Measurements from ENCODE around the gene GYPA.
"Not testable (repeated sequence)": the region's sequence is repeated elsewhere in the genome, so short reads cannot be mapped to it uniquely, and the experiment has no call there.

GYPA gene

GRCh38 chr4:144113546-144113945 is 27.0 kb downstream of the GYPA start:
- Histone ChIP-seq H3K4me2 (no peak overlapping the region), H4K20me1 (ENCODE audit: insufficient read depth) (no peaks in the 10 kb centered on the region), H3K36me3 (ENCODE audit: insufficient read depth) (no peaks in the 10 kb centered on the region), H3K27ac (no peak overlapping the region), H3K79me2 (ENCODE audit: insufficient read depth, low read depth) (no peaks in the 10 kb centered on the region), H2AFZ (ENCODE audit: low read depth) (no peak overlapping the region), H3K4me1 (ENCODE audit: low read depth, poor library complexity, severe bottlenecking) (peaks cover 10% of the 10 kb centered on the region), H3K4me3 (IDR thresholded peaks at IDR 0.05; ENCODE audit: insufficient read depth, low read depth, low read length) (no peak overlapping the region), H3K9ac (no peak overlapping the region), H3K27me3 (ENCODE audit: insufficient read depth, low read depth) (no peaks in the 10 kb centered on the region)
- no peak for TF ChIP-seq CTCF (conservative IDR thresholded peaks at IDR 0.05; ENCODE audit: low read depth, low read length)

- Histone ChIP-seq H3K4me2 (no peak overlapping the region), H3K36me3 (ENCODE audit: insufficient read depth) (no peaks in the 10 kb centered on the region), H3K27ac (no peak overlapping the region), H3K27me3 (ENCODE audit: insufficient read depth, low read depth) (no peaks in the 10 kb centered on the region), H4K20me1 (ENCODE audit: insufficient read depth) (no peaks in the 10 kb centered on the region), H3K4me1 (ENCODE audit: low read depth, poor library complexity, severe bottlenecking) (no peaks in the 10 kb centered on the region), H3K4me3 (IDR thresholded peaks at IDR 0.05; ENCODE audit: insufficient read depth, low read depth, low read length) (no peak overlapping the region), H2AFZ (ENCODE audit: low read depth) (no peak overlapping the region), H3K9ac (no peak overlapping the region), H3K79me2 (ENCODE audit: insufficient read depth, low read depth) (no peaks in the 10 kb centered on the region)
- TF ChIP-seq CTCF (conservative IDR thresholded peaks at IDR 0.05; ENCODE audit: low read depth, low read length) = no peak
Observed at GRCh38 chr4:144104509-144105130, 35.9 kb downstream of the GYPA start.

DNA sequence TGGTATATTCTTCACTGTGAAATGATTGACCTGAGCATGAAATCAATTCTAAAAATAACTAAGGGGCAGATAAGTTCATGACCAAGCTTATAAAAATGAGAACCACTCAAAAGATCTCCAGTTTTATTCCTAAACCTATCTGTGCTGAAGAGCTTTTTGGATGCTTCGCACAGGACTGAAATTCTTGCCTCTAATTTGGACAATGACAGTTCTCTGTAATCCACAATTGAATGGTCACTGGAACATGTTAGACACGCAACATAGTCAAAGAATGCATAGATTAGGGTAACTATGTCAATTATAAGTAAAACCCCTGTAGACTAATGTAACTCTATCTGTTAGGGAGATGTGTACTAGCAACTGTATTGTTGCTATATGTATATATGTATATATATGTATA is 42.7 kb downstream of the GYPA start:
- not testable (repeated sequence) for H3K27me3 ChIP-seq (ENCODE audit: insufficient read depth, low read depth); H3K36me3 ChIP-seq (ENCODE audit: insufficient read depth); H3K27ac ChIP-seq; H3K4me1 ChIP-seq (ENCODE audit: low read depth, poor library complexity, severe bottlenecking); H3K79me2 ChIP-seq (ENCODE audit: insufficient read depth, low read depth); H3K9ac ChIP-seq; H3K4me2 ChIP-seq; H4K20me1 ChIP-seq (ENCODE audit: insufficient read depth); H3K4me3 ChIP-seq (IDR thresholded peaks at IDR 0.05; ENCODE audit: insufficient read depth, low read depth, low read length); H2AFZ ChIP-seq (ENCODE audit: low read depth)

GRCh38 chr4:144093995-144094394 is 46.5 kb downstream of the GYPA start:
- not testable (repeated sequence) for H3K4me1 ChIP-seq (ENCODE audit: low read depth, poor library complexity, severe bottlenecking); H3K79me2 ChIP-seq (ENCODE audit: insufficient read depth, low read depth); H3K9ac ChIP-seq; H2AFZ ChIP-seq (ENCODE audit: low read depth); H3K27me3 ChIP-seq (ENCODE audit: insufficient read depth, low read depth); H3K4me2 ChIP-seq; H3K4me3 ChIP-seq (IDR thresholded peaks at IDR 0.05; ENCODE audit: insufficient read depth, low read depth, low read length); H4K20me1 ChIP-seq (ENCODE audit: insufficient read depth); H3K27ac ChIP-seq; H3K36me3 ChIP-seq (ENCODE audit: insufficient read depth)

- not testable (repeated sequence) for H2AFZ ChIP-seq (ENCODE audit: low read depth); H3K4me3 ChIP-seq (IDR thresholded peaks at IDR 0.05; ENCODE audit: insufficient read depth, low read depth, low read length); H3K4me2 ChIP-seq; H3K4me1 ChIP-seq (ENCODE audit: low read depth, poor library complexity, severe bottlenecking); H3K9ac ChIP-seq; H3K27me3 ChIP-seq (ENCODE audit: insufficient read depth, low read depth); H3K27ac ChIP-seq; H3K36me3 ChIP-seq (ENCODE audit: insufficient read depth); H3K79me2 ChIP-seq (ENCODE audit: insufficient read depth, low read depth); H4K20me1 ChIP-seq (ENCODE audit: insufficient read depth)
Observed at GRCh38 chr4:144091181-144091580, 49.3 kb downstream of the GYPA start.

GRCh38 chr4:144090744-144091143 is 49.8 kb downstream of the GYPA start:
- no peak for TF ChIP-seq CTCF (conservative IDR thresholded peaks at IDR 0.05; ENCODE audit: low read depth, low read length)
- Histone ChIP-seq H4K20me1 (ENCODE audit: insufficient read depth) (no peaks in the 10 kb centered on the region), H3K9ac (no peak overlapping the region), H3K36me3 (ENCODE audit: insufficient read depth) (no peaks in the 10 kb centered on the region), H3K4me2 (no peak overlapping the region), H3K4me3 (IDR thresholded peaks at IDR 0.05; ENCODE audit: insufficient read depth, low read depth, low read length) (no peak overlapping the region), H3K27ac (no peak overlapping the region), H2AFZ (ENCODE audit: low read depth) (no peak overlapping the region), H3K4me1 (ENCODE audit: low read depth, poor library complexity, severe bottlenecking) (no peaks in the 10 kb centered on the region), H3K27me3 (ENCODE audit: insufficient read depth, low read depth) (no peaks in the 10 kb centered on the region), H3K79me2 (ENCODE audit: insufficient read depth, low read depth) (no peaks in the 10 kb centered on the region)

GRCh38 chr4:144082053-144082452 is 58.5 kb downstream of the GYPA start:
- H3K4me1 ChIP-seq (ENCODE audit: low read depth, poor library complexity, severe bottlenecking); H3K27me3 ChIP-seq (ENCODE audit: insufficient read depth, low read depth); H3K79me2 ChIP-seq (ENCODE audit: insufficient read depth, low read depth); H3K4me2 ChIP-seq; H3K4me3 ChIP-seq (IDR thresholded peaks at IDR 0.05; ENCODE audit: insufficient read depth, low read depth, low read length); H3K27ac ChIP-seq; H2AFZ ChIP-seq (ENCODE audit: low read depth); H3K9ac ChIP-seq; H3K36me3 ChIP-seq (ENCODE audit: insufficient read depth); H4K20me1 ChIP-seq (ENCODE audit: insufficient read depth): not testable (repeated sequence)

GRCh38 chr4:144080135-144080534 is 60.4 kb downstream of the GYPA start:
- H3K4me2 ChIP-seq; H3K4me3 ChIP-seq (IDR thresholded peaks at IDR 0.05; ENCODE audit: insufficient read depth, low read depth, low read length); H2AFZ ChIP-seq (ENCODE audit: low read depth); H3K27ac ChIP-seq; H4K20me1 ChIP-seq (ENCODE audit: insufficient read depth); H3K27me3 ChIP-seq (ENCODE audit: insufficient read depth, low read depth); H3K79me2 ChIP-seq (ENCODE audit: insufficient read depth, low read depth); H3K36me3 ChIP-seq (ENCODE audit: insufficient read depth); H3K4me1 ChIP-seq (ENCODE audit: low read depth, poor library complexity, severe bottlenecking); H3K9ac ChIP-seq: not testable (repeated sequence)

Measured in KMS-11 (cell line).